Stimulated activated CD4-positive, alpha-beta T cell treated with anti-CD3 and anti-CD28 coated beads, Interleukin-12 subunit alpha, Interleukin-12 subunit beta, amount 100 ng/mL, for 4 hours (primary cell): ENCODE results near the gene TGFBR2.
A peak's percentile ranks its signal among the peaks of the same experiment; 100 is the strongest.

Experiments
- DNase-seq: peaks from one replicate; pipeline ENCODE4 v3.0.0-alpha.2; 2020

Gene TGFBR2

DNA sequence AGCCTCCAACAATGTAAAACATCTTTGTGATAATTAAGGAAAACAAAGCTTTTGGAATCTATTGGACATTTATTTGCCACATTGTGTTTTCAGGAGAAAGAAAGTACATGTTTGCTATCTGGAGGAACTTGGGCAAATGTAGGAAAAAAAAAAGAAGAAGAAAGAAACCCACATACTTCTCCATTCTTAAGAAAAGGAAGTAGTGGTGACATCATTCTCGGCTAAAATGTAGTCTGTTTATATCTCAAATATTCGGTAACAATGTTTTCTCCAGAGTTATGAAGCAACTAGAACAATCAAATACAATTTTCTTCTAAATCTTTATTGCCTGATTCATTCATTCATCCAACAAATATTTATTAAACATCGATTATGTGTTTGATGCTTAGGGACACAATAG, 2.3 kb upstream of the TGFBR2 start:
- DNase-seq = no peak

- DNase-seq = no peak
Measured at GRCh38 chr3:30604558-30604957, 1.8 kb upstream of the TGFBR2 start.

GRCh38 chr3:30605005-30605404, 1.4 kb upstream of the TGFBR2 start:
- DNase-seq = no peak

GRCh38 chr3:30605706-30606300, 598 bp upstream of the TGFBR2 start:
- no peak for DNase-seq

DNA sequence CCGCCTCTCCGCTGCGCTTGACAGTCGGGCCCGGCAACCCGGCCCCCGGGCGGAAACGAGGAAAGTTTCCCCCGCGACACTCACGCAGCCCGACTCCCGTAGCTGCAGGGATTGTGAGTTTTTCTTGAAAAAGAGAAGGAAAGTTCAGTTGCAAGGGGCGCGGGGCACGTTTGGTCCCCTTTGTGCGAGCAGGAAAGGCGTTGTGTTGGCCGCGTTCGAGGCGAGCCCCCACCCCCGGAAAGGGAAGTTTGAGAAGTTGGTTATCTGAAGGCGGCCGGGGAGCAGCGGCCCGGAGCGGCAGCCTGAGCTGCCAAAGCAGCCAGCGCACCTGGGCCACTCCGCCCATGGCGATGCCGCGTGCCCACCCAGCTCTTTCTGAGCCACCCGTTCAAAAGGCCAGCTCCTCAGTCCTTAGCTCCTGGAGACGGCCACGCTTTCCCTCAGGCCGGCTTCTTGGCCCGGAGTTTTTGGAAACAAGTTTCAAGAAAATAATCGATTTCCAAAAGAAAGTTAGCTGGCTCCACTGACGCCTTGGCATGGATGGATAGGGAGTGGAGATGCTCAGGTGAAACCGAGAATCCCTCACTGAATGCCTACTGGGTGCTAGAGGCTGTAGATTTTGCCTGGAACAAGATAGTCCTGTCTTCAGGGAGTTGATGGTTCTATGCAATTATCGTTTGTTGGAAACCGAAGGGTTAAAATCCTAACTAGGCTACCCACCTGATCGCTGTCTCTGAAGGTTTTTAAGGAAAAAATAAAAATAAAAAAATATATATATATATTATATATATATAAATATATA, 832 bp downstream of the TGFBR2 start:
- DNase-seq = peak; percentile 66

DNA sequence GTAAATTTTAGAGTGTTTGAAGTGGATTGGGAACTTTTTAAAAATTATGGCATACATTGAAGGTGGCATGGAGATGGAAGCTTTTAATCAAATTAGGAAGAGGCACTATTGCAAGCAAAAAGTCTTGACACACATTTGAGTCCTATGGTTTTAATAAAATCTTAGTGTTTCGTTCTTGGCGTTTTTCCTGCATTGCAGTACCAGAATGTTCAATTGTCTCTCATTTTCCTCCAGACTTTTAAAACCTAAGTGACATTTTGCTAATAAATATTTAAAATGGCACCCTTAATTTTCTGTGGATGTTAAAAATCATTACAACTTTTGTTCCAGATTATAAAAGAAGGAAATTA, 2.2 kb downstream of the TGFBR2 start:
- DNase-seq = no peak

DNA sequence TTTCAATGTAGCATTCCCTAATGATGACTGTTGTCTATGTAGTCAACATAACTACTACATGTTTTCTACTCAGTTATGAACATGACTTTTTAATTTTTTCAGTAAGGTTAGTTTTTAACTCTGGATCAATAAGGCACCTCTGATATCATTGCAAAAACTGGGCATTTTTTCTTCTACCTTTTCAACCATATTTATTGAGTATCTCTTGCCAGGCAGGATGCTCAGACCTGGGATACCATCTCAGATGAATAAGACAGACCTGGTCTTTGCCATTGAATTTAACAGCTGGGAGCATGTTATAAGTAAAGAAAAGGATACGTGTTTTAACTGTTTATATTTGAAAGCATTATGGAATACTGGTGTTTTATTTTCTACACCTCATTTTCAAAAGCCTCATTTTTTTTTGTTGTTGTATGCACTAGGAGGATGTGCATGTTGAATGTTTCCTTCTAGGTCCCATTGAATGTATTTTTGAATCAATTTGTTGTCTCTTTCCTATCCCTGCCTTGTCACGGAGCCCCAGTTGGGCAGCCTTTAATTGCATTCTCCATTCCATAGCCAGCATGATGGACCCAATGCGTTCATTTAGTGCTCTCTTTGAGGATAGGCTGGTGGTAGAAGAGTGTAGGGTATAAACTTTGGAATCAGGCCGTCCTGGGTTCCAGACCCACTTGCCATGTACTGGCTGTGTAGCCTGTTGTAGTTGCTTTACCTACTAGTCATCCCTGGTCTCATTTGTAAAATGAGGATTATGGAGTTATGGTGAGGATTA, 3.7 kb downstream of the TGFBR2 start:
- no peak for DNase-seq

- DNase-seq = no peak
Measured at GRCh38 chr3:30610702-30611368, 4.4 kb downstream of the TGFBR2 start.

DNA sequence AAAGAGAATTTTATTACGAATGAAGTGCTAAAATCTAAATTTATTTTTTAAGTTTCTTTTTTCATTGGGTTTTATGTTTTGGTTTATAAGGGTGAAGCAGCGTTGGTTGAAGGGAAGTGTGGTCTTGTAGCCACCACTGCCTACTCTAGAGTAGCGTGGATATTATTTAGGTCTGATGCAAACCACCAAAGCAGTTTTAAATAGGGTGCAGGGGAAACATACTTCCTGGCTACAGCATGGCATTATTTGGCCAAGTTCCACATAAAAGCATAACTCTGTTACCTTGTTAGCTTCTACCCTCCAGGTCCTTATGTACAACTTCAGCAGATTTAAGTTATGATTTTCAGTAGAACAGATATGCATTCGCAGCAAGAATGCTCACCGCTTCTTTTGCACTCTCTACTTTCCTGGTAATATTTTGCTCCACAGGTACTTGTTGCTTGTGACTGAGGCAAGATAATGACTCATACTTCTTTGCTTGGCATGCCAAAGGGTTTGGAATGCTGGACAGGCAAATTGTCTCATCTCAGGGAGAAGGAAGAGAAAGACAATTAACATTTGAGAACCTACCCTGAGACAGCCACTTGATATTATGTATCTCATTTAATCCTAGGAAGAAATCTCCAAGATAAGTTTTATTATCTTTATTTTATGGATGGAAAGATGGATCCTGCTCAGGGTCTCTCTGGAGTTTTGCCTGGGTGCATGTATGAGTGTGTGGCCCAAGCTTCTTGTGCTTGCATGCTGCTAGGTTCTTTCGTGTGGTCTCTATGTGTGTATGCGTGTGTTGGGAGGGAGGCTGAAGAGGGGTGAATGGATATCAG, 5.4 kb downstream of the TGFBR2 start:
- DNase-seq = no peak

DNA sequence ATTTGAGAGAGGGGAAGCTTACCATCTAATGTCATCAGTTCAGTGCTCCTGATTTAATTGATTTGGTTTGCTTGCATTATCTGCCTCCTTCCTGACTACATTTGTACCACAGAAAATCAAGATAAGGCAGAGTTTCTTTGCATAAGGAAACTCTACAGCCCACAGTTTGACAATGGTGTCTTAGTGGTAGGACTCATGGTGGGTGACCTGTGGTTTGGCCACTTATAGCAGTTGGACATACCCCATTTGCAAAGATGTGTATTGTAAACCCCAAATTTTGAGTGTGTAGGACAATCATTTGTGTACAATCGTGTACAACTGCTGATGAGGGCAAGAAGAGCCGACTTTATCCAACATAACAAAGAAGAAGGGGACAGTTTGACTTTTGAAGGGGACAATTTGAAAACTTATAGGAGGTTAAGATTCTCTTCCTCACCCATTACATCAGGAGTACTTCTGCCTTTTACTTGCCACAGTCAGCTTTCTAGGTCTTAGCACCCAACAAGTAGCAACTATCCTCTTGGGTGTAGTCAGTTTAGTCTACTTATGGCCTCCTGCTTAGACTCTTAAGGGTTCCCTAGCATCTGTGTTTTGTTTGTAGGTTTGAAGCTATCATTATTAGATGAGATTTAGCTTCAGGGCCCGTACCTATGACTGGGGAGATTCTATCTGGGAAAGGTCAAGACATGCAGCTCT, 6.2 kb downstream of the TGFBR2 start:
- DNase-seq = no peak

GRCh38 chr3:30613133-30613825, 6.9 kb downstream of the TGFBR2 start:
- no peak for DNase-seq

DNA sequence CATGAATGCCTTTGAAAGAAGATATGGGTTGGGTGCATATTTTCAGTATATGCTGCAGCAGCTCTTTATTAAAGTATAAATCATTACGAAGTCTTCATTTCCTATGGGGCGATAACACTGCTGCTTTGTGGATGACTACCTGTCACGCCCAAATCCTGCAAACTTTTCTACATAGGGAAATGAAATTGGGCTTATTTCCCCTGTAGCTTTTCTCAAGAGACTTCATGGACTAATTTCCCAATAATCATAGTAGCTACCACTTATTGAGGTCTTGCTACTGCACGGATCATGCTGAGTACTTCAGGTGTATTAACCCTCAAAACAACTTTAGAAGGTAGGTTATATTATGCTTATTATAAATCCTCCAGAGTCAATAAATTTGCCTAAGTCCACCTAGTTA, 8.0 kb downstream of the TGFBR2 start:
- DNase-seq = no peak

DNA sequence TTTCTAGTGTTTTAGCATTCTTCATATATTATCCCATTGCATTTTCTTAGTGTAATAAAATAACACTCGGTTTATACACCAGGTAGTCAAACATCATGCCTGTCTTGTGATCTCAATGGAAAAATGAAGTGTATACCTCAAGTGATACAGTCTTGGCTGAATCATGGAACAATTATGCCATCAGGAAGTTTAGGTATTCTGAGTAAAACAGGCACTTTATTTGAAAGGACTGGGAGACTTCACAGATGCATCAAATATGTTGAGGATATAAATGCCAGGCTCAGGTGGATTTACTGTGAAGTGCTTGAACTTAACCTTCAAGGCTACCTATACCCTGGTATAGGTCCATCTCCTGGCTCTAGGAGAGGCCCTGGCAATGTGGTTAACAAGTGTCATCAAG, 8.5 kb downstream of the TGFBR2 start:
- DNase-seq = no peak

GRCh38 chr3:30615615-30616346, 9.4 kb downstream of the TGFBR2 start:
- no peak for DNase-seq

DNA sequence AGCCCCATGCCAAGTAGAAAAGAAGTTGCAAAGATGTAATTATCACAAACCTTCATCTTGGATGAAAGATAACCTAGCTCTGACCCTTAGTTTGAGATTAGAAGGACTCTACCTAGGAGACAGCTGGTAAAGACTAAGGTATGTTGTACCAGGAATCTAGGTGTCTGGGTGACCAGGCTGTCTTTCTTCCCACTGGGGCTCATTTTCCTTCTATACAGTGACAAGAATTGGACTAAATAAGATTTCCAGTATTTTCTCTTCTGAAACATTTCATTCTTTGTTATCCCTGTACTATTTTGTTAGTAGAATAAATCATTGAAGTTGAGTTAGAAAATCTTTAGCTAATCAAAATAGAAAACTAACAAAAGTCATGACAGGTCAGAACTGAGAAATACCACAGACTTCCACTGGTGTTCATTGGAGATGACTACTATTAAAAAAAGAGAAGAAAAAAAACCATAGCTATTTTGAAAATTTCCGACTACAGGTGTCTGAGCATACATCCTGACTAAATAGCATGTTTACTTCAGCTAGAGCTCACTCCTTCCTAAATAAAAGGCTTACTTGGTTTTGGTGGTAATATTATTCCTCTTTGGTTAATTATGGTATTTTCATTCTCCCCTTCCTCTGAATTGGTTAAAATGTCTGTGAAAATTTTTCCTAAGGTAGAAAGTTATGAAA, 10.1 kb downstream of the TGFBR2 start:
- DNase-seq = no peak

GRCh38 chr3:30617069-30617468, 10.7 kb downstream of the TGFBR2 start:
- DNase-seq = no peak

GRCh38 chr3:30617653-30618052, 11.3 kb downstream of the TGFBR2 start:
- no peak for DNase-seq

- no peak for DNase-seq
Measured at GRCh38 chr3:30618526-30618925, 12.1 kb downstream of the TGFBR2 start.

GRCh38 chr3:30619318-30619717, 12.9 kb downstream of the TGFBR2 start:
- DNase-seq = no peak
